ENCODE data around the gene KDM8. TPM values are rescaled to one million over a fixed set of nuclear protein-coding genes. Genes with fewer than 3 reads are reported as not detected.

KDM8 gene
- total RNA-seq (2012; rRNA removed), result 1.5 and 2.0 TPM in 2 replicates

DNA sequence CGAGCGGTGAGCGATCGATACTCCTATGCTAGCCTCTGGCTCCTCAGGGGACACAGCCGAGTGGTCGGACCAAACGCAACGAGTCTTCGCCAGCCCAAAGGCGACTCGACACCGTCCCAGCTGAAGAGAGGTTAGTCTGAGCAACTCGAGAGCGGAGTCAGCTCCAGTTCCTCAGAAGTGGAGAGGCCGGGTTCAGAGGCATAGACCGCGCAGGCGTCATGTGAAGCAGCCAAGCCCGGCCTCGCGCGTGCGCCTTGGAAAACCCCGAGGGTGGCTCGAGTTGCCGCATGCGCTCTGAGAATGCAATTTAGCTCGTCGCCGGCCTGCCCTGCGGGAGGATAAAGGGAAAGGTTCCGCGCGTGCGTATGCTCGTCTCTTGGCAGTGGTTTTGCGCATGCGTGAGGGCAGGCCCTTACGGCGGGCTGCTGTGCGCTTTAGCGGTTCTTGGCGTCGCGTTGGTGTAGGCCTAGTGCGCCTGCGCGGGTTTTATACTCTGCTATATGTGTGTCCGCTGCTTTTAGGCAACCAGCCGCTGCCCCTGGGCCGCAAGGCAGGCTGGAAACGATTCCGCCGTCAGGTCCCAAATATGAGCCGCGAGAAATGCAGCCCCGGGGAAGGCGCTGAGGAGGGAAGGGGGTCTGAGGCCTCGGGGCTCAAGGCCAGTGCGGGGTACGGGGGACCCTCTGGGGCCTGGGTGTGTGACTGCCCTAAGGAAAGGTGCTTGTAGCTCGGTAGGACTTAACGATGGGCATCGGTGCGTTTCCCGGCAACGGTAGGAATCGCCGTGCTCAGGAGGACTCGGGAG, at the start of gene KDM8:
KDM8 (plus strand) TSS at position 20 of the 805 bp plus-strand sequence. CDS start 6,598 bp downstream, outside the sequence.
- no peaks in the 10 kb centered on the region for H3K9me3 ChIP-seq (replicated peaks; ENCODE audit: low read length)
- peaks cover 16% of the 10 kb centered on the region for H3K4me1 ChIP-seq (ENCODE audit: control insufficient read depth, insufficient read depth, low read length)
- H3K9ac ChIP-seq (ENCODE audit: low read depth, low read length), result peak within 1 kb of the TSS; percentile 96
- no peaks in the 10 kb centered on the region for H3K36me3 ChIP-seq (ENCODE audit: insufficient read depth, low read length)
- H3K27me3 ChIP-seq (ENCODE audit: control insufficient read depth, insufficient read depth, low read length), result no peaks in the 10 kb centered on the region
- peak within 1 kb of the TSS; percentile 92 for H3K4me2 ChIP-seq (ENCODE audit: low read length)
- peak within 1 kb of the TSS; percentile 91 for H3K4me3 ChIP-seq (ENCODE audit: low read length)

DNA sequence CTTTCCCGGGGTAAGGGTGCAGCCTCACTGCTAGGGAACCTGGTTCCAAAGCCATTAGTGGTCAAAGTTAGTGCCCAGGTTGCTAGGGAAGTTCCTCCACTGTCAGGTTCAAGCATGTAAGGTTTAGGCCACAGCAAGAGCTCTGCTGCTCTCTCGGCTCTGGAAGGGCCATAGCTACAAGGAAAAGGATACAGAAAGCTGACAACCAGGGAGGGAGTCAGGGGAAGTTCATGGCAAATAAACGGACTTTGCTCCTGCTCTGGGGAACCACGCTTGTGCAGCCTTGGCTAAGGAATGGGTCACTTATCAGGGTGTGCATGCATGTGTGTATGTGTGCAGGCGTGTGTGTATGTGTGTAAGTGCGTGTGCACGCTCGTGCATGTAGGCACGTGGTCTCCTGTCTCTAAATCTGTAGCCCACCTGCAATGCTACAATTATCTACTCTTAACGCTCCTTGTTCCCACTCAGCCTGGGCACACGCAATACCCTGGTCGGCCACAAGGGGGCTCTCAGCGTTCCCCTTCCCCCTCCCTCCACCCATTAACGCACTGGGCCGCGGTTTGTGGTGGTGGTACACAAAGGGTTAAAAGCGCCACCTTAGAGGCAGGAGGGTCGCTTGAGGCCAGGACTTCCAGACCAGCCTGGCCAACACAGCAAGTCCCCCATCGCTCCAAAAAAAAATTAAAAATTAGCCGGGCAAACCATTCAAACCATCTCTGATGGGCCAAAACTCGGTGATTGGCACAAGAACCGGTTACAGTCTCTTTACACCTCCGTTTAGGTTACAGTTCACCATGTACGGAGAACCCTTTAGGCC, 48.4 kb upstream of the KDM8 start:
- Histone ChIP-seq H3K36me3 (ENCODE audit: insufficient read depth, low read length) (no peaks in the 10 kb centered on the region), H3K4me1 (ENCODE audit: control insufficient read depth, insufficient read depth, low read length) (no peaks in the 10 kb centered on the region), H3K4me2 (ENCODE audit: low read length) (peak overlapping the region; percentile 57), H3K9me3 (replicated peaks; ENCODE audit: low read length) (no peaks in the 10 kb centered on the region), H3K9ac (ENCODE audit: low read depth, low read length) (no peak overlapping the region), H3K4me3 (ENCODE audit: low read length) (no peak overlapping the region), H3K27me3 (ENCODE audit: control insufficient read depth, insufficient read depth, low read length) (peaks cover 8% of the 10 kb centered on the region)

DNA sequence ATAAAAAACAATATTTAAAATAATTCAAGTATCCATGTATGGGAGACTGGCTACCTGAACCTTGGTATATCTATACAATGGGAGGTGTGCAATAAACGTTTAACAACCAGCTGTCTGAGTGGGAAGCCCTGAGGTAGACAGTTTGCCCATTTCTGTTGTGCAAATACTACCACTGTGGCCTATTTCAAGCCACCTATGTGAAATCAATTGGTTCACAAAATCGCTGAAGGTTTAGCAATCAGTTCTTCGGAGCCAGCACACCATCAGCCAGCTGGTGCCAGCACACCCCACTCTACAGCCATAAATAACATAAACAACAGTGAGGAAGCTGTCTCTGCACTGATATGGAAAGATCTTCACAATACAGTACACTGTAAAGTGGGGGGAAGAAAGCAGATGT, 46.7 kb upstream of the KDM8 start:
- Histone ChIP-seq H3K9me3 (replicated peaks; ENCODE audit: low read length) (no peaks in the 10 kb centered on the region), H3K9ac (ENCODE audit: low read depth, low read length) (no peak overlapping the region)

DNA sequence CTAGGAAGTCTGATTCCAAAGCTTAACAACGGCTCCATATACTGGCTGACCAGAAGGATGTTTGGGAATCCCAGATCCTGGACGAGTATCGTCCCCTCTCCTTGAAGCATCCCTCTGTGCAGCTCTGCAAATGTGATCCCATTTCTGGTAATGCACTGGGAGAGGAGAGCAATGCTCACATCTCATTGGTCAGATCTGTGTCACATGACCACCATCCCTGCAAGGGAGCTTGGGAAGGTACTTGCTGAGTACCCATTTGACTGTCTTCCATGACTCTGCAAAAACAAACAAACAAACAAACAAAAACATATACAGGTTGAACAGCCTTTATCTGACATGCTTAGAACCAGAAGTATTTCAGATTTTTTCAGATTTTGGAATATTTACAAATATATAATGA, 41.9 kb upstream of the KDM8 start:
- Histone ChIP-seq H3K4me3 (ENCODE audit: low read length) (no peak overlapping the region), H3K4me1 (ENCODE audit: control insufficient read depth, insufficient read depth, low read length) (no peaks in the 10 kb centered on the region), H3K9ac (ENCODE audit: low read depth, low read length) (no peak overlapping the region), H3K4me2 (ENCODE audit: low read length) (no peak overlapping the region), H3K9me3 (replicated peaks; ENCODE audit: low read length) (no peaks in the 10 kb centered on the region), H3K36me3 (ENCODE audit: insufficient read depth, low read length) (no peaks in the 10 kb centered on the region), H3K27me3 (ENCODE audit: control insufficient read depth, insufficient read depth, low read length) (peaks cover 7% of the 10 kb centered on the region)

More for the DNA sequence above, 46.7 kb upstream of the KDM8 start:
- Histone ChIP-seq H3K4me1 (ENCODE audit: control insufficient read depth, insufficient read depth, low read length) (no peaks in the 10 kb centered on the region), H3K27me3 (ENCODE audit: control insufficient read depth, insufficient read depth, low read length) (peaks cover 5% of the 10 kb centered on the region), H3K4me2 (ENCODE audit: low read length) (no peak overlapping the region), H3K36me3 (ENCODE audit: insufficient read depth, low read length) (no peaks in the 10 kb centered on the region), H3K4me3 (ENCODE audit: low read length) (no peak overlapping the region)

DNA sequence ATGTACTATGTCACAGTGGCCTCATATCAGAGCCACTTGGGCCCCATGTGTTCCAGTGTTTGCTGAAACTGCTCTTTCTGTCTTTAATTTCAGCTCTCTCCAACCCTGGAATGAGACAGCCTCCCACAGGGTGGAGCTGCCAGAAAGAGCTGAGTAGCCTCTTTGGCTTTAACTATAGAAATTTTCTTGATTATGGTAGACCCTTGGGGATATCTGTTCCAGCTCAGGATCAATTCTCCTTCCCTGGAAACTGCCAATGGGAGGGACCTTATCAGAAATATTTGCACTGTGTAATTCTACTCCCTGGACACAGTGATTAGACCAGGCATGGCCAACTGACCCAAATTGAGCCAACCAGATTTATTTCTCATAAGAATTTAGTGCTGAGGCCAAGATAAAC, 39.0 kb upstream of the KDM8 start:
- Histone ChIP-seq H3K9me3 (replicated peaks; ENCODE audit: low read length) (no peaks in the 10 kb centered on the region), H3K27me3 (ENCODE audit: control insufficient read depth, insufficient read depth, low read length) (peaks cover 8% of the 10 kb centered on the region), H3K4me1 (ENCODE audit: control insufficient read depth, insufficient read depth, low read length) (no peaks in the 10 kb centered on the region), H3K4me3 (ENCODE audit: low read length) (no peak overlapping the region), H3K9ac (ENCODE audit: low read depth, low read length) (no peak overlapping the region), H3K4me2 (ENCODE audit: low read length) (no peak overlapping the region), H3K36me3 (ENCODE audit: insufficient read depth, low read length) (no peaks in the 10 kb centered on the region)

DNA sequence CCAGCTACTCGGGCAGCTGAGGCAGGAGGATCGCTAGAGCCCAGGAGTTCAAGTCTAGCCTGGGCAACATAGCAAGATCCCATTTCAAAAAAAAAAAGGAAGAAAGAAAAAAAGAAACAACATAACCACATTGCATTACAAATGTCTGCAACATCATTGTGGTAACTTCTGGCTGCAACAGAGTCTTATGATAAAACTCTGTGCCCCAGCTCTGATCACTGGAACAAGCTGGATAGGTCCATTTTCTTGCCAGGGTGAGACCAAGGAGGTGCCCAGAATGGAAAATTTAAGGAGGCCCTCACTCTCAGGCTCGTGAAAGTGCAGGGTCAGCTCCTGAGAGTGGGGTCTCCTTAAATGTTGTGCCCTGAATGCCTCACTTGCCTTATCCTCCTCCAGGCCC, 37.8 kb upstream of the KDM8 start:
- Histone ChIP-seq H3K9ac (ENCODE audit: low read depth, low read length) (no peak overlapping the region), H3K4me2 (ENCODE audit: low read length) (no peak overlapping the region), H3K27me3 (ENCODE audit: control insufficient read depth, insufficient read depth, low read length) (peaks cover 5% of the 10 kb centered on the region), H3K4me3 (ENCODE audit: low read length) (no peak overlapping the region), H3K9me3 (replicated peaks; ENCODE audit: low read length) (no peaks in the 10 kb centered on the region), H3K4me1 (ENCODE audit: control insufficient read depth, insufficient read depth, low read length) (no peaks in the 10 kb centered on the region), H3K36me3 (ENCODE audit: insufficient read depth, low read length) (no peaks in the 10 kb centered on the region)

DNA sequence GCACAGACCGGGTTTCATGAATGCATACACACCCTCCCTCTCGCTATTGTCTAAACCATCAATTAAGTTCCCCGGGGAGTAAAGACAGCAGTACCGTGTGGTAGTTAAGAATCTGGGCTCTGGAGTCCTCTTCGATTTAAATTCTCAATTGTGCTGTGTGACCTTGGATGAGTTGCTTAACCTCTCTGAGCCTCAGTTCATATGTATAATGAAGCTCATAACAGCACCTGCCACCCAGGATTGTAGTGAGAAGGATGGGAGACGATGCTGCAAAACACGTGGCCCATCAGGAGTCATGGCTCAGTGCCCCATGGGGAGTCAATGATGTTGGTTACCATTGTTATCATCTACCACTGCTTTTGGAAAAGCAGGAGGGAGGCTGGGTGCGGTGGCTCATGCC, 34.5 kb upstream of the KDM8 start:
- peaks cover 5% of the 10 kb centered on the region for H3K27me3 ChIP-seq (ENCODE audit: control insufficient read depth, insufficient read depth, low read length)
- no peak overlapping the region for H3K4me3 ChIP-seq (ENCODE audit: low read length)
- no peak overlapping the region for H3K4me2 ChIP-seq (ENCODE audit: low read length)
- H3K9ac ChIP-seq (ENCODE audit: low read depth, low read length), result no peak overlapping the region
- peaks cover 4% of the 10 kb centered on the region for H3K9me3 ChIP-seq (replicated peaks; ENCODE audit: low read length)
- no peaks in the 10 kb centered on the region for H3K36me3 ChIP-seq (ENCODE audit: insufficient read depth, low read length)
- H3K4me1 ChIP-seq (ENCODE audit: control insufficient read depth, insufficient read depth, low read length), result no peaks in the 10 kb centered on the region

DNA sequence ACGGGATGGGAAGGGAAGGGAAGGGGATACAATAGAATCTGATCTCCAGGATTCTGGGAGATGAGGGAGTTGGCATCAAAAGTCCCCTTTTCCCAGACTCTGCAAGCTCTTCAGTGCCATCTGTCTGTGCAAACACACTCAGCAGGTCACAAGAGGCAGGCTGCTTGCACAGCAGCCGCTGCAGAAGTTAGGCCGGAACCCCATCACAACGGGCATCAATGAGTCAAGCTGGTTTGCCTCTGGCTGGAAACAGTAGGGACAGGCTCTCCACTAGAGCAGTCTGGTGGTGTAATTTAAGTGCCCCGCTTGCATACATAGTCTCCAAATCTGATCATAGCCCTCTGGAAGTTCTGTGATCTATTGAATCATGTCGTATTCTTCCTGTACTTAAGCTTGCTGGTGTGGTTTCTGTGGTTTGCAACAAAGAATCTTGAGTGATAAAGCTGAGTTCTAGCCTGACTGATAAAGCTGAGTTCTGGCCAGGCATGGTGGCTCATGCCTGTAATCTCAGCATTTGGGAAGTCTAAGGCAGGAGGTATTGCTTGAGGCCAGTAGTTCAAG, 33.7 kb upstream of the KDM8 start:
- Histone ChIP-seq H3K9me3 (replicated peaks; ENCODE audit: low read length) (peaks cover 4% of the 10 kb centered on the region), H3K4me2 (ENCODE audit: low read length) (no peak overlapping the region), H3K4me1 (ENCODE audit: control insufficient read depth, insufficient read depth, low read length) (no peaks in the 10 kb centered on the region), H3K4me3 (ENCODE audit: low read length) (no peak overlapping the region), H3K9ac (ENCODE audit: low read depth, low read length) (no peak overlapping the region), H3K36me3 (ENCODE audit: insufficient read depth, low read length) (no peaks in the 10 kb centered on the region), H3K27me3 (ENCODE audit: control insufficient read depth, insufficient read depth, low read length) (peaks cover 5% of the 10 kb centered on the region)

DNA sequence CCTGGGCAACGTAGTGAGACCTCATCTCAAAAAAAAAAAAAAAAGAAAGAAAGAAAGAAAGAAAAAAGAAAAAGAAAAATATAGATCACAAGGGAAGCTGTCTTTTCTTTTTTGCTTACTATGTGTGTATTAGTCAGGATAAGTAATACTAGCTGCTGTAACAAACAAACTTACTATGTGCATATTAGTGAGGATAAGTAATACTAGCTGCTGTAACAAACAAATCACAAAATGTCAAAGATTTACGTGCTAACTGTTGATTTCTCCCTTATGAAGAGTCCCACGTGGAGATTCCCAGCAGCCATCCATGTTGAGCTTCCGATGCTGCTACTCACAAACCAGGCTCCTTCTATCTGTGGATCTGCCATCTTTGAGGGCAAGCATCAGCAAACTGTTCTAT, 31.7 kb upstream of the KDM8 start:
- Histone ChIP-seq H3K9me3 (replicated peaks; ENCODE audit: low read length) (peaks cover 4% of the 10 kb centered on the region), H3K36me3 (ENCODE audit: insufficient read depth, low read length) (no peaks in the 10 kb centered on the region), H3K4me3 (ENCODE audit: low read length) (no peak overlapping the region), H3K4me2 (ENCODE audit: low read length) (no peak overlapping the region), H3K9ac (ENCODE audit: low read depth, low read length) (no peak overlapping the region), H3K4me1 (ENCODE audit: control insufficient read depth, insufficient read depth, low read length) (peaks cover under 1% of the 10 kb centered on the region), H3K27me3 (ENCODE audit: control insufficient read depth, insufficient read depth, low read length) (peaks cover 2% of the 10 kb centered on the region)

DNA sequence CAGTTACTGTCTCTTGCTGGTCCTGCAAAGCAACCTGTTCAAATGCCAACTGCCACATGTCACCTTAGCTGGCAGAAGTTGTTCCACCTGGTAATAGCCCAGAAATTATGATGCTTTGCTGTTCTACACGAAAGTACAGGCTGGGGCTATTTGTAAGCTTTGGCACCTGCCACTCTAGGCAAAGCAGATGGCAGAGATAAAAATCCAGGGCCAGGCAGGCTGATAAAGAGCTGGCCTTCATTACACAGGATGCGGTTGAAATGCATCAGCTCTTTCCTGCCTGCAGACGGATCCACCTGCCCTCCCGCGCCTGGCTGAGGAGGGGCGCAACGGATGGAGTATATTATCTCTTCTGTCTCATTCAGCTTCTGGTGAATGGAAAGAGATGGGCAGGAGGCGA, 29.3 kb upstream of the KDM8 start:
- Histone ChIP-seq H3K4me3 (ENCODE audit: low read length) (no peak overlapping the region), H3K27me3 (ENCODE audit: control insufficient read depth, insufficient read depth, low read length) (no peaks in the 10 kb centered on the region), H3K4me2 (ENCODE audit: low read length) (no peak overlapping the region), H3K36me3 (ENCODE audit: insufficient read depth, low read length) (no peaks in the 10 kb centered on the region), H3K4me1 (ENCODE audit: control insufficient read depth, insufficient read depth, low read length) (peaks cover 16% of the 10 kb centered on the region), H3K9me3 (replicated peaks; ENCODE audit: low read length) (peaks cover 4% of the 10 kb centered on the region), H3K9ac (ENCODE audit: low read depth, low read length) (no peak overlapping the region)

DNA sequence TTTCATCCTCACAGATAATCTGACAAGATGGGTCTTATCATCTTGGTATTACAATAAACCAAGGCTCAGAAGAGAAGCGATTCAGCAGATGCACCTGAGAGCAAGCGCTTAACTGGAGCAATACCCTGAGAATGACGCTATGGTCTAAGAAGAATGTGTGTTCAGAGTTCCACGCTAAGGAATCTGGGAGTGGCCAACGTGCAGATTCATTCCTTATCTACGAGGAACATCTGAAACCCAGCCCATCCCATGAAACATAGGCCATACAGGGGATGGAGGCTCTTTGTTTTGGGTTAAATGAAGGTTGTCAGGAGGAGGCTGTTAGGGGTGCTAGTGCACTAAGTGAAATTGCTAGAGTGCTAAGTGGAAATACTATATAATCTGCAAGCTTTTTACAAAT, 28.5 kb upstream of the KDM8 start:
- no peak overlapping the region for H3K4me2 ChIP-seq (ENCODE audit: low read length)
- no peak overlapping the region for H3K4me3 ChIP-seq (ENCODE audit: low read length)
- no peaks in the 10 kb centered on the region for H3K36me3 ChIP-seq (ENCODE audit: insufficient read depth, low read length)
- no peaks in the 10 kb centered on the region for H3K27me3 ChIP-seq (ENCODE audit: control insufficient read depth, insufficient read depth, low read length)
- peaks cover 4% of the 10 kb centered on the region for H3K9me3 ChIP-seq (replicated peaks; ENCODE audit: low read length)
- peaks cover 23% of the 10 kb centered on the region for H3K4me1 ChIP-seq (ENCODE audit: control insufficient read depth, insufficient read depth, low read length)
- H3K9ac ChIP-seq (ENCODE audit: low read depth, low read length), result no peak overlapping the region

Measured in skeletal muscle satellite cell (primary cell).